HK-2 (cell line): Measurements from ENCODE around the gene HS1BP3.

Experiments
- DNase-seq: peaks from one replicate; pipeline ENCODE4 v3.0.0-alpha.2; 2018; ENCODE audit not compliant: unreplicated experiment

Gene HS1BP3

DNA sequence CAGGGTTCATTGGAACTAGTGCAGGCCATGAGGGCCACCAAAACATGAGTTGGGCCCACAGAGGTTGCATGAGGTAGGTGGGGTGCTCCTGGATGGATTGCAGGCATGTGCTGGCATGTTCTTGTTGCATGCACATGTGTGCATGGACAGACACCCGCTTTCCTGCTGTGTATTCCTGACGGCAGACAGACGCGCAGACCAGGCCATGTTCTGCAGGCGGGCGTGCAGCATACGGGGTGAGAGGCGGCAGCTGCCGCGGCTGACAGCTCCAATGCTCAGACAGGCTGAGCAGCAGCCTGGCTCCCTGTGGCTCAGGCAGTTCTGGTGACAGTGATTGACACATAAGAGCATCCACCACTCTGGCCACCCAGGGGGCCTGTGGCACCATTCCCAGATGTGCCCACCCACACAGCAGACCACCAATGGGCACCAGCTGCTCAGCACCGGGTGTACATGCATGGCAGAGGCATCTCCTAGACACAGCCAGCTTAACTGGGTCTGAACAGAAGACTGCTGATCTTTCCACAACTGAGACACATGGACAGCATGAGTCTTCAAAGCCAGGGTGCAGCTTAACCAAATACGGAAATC lies 21.2 kb downstream of the HS1BP3 start:
- DNase-seq, result no peak

DNA sequence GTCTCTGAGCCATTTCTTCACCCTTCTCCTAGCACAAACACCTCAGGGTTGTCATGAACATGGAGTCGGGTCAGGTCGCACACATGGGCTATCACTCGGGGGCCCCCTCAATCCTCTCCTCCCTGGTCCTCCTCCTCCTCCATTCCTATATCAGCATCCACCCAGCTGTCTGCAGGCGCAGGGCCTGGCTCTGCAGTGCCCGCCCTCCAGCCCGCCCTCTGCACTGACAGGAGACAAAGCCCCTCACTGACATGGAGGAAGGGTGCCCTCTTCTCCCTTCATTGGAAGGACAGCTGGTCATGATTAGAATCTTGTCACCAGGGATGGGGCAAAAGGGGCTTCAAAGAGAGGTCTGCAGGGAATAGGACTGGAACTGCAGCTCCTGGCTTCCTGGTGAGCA lies 21.7 kb downstream of the HS1BP3 start:
- no peak for DNase-seq

DNA sequence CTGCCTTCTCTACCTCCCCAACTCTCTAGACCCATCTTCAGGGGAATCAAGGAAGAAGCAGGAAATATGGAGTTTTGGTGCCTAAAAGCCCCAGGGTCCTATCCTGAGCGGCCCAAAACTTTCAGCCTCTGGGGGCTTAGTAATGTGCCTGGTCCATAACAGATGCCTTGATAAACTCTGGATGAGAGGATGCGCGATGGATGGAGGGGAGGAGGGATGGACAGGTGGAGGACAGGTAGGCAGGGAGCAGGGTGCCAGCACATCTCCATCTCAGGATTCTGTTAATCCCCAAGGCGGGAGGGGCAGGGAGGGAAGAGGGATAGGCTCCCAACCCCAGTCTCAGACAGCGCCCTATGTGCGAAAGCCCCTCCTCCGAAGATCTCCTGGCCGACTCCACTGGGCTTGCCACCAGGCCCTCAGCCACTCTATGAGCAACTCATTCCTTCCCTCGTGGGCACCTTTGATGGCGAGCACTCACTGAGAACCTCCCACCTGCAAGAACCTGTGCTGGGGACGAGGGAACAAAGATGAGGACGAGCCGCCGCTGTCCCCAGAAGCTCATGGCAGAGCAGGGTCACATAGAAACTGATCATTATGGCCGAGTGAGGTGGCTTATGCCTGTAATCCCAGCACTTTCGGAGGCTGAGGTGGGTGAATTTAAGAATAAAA lies 23.1 kb downstream of the HS1BP3 start:
- no peak for DNase-seq

- DNase-seq, result no peak
Observed at GRCh38 chr2:20626698-20627513, 24.0 kb downstream of the HS1BP3 start.

GRCh38 chr2:20626392-20626697 lies 24.6 kb downstream of the HS1BP3 start:
- no peak for DNase-seq

GRCh38 chr2:20625491-20626391 lies 25.2 kb downstream of the HS1BP3 start:
- no peak for DNase-seq

- no peak for DNase-seq
Observed at GRCh38 chr2:20624884-20625485, 25.9 kb downstream of the HS1BP3 start.

GRCh38 chr2:20624156-20624883 lies 26.6 kb downstream of the HS1BP3 start:
- no peak for DNase-seq

GRCh38 chr2:20623741-20624155 lies 27.1 kb downstream of the HS1BP3 start:
- DNase-seq, result no peak

- DNase-seq, result no peak
Observed at GRCh38 chr2:20623241-20623640, 27.7 kb downstream of the HS1BP3 start.

- no peak for DNase-seq
Observed at GRCh38 chr2:20622731-20623130, 28.2 kb downstream of the HS1BP3 start.

- no peak for DNase-seq
Observed at GRCh38 chr2:20622296-20622686, 28.6 kb downstream of the HS1BP3 start.

DNA sequence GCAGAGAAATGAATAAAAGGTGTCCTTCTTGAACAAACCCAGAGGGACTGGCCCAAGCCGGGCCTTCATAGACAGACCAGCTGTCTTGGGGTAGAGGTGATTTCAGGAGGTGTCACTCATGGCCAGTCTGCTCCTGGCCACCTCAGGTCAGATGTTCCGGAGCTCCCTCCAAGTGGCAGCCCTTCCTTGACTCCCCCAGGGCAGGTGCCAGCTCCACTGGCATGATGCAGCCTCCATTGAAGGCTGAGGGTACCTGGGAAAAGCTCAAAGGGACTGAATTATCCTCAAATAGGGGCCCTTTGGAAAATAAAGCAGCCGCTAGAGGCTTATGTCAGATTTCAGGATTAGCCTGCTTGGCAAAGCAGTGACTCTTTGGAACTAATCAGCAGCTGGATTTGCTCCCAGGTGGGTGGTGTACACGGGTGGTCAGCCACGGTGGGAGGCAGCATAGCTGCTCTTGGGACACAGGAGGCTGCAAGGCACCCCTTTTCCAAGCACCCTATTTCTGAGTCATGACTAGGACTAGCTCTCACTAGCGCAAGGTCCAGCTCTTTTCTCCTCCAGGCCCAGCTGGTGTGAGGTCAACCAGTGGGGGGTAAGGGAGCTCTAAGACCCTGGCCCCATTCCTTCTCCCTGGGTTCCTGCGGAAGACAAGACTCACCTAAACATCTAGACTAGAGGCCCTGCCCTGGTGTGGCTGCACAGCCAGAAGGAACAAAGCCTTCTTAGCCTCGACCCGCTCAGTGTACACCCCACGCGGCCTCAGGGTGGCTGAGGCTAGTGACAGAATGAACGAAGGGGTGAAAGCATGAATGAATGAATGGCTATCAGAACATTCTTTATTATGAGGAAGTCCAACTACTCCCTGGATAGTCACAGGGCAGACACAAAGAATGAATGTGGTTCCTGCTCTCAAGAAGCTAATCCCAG lies 29.3 kb downstream of the HS1BP3 start:
- DNase-seq, result no peak

DNA sequence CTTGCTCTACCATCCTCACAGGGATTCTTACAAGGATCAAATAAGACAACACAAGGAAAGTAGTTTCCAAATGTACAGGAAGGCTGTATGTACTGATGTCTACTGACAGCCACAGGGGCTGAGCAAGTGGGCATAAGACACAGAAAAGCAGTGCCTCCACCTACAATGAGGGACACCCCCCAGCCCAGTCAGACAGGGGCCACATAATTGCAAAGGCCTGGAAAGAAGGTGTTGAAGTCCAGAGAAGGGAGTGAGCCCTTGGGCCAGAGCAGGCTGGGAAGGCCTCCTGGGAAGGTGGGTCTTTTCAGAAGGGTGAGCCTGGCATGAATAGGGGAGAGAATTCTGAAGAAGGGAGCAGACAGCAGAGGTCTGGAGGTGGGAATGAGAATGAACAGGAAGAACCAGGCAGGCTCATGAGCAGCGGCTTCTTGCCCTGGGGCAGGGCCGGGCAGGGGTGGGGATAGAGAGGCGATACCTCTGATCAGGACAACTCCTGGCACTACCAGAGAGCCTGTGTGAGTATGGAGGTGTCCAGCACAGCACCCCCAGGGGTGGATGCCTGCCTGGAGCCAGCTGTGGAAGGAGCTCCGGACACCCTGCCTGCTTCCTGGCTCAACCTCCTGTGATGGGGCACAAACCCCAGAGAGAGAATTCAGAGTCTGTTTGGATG lies 30.1 kb downstream of the HS1BP3 start:
- DNase-seq, result no peak

- no peak for DNase-seq
Observed at GRCh38 chr2:20620271-20620681, 30.6 kb downstream of the HS1BP3 start.

DNA sequence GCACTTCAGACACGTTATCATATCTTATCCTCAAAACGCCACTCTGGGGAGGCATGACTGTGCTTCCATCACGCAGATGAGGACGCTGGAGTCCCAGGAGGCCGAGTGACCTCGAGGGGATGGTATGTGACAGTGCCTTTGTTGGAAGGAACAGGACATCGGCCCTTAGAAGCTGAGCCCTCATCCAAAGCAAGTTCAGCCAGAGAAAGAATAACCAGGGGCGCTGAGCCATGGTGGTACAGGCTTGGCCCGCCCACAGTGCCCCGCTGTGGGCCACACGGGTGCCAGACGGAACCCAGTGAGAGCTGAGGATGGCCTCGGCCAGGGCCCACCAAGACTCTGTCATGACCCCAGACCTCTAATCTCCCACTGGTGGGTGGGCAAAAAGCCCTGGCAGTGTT lies 31.3 kb downstream of the HS1BP3 start:
- no peak for DNase-seq

- DNase-seq, result no peak
Observed at GRCh38 chr2:20618886-20619521, 31.9 kb downstream of the HS1BP3 start.

- no peak for DNase-seq
Observed at GRCh38 chr2:20618468-20618885, 32.4 kb downstream of the HS1BP3 start.
